GM19099 (cell line): Measurements from ENCODE around the gene GALNT18.

Source experiments
- POLR2A ChIP-seq: IDR thresholded peaks from 3 replicates; pipeline ENCODE4 v1.6.1; 2011; ENCODE audit warnings: low read depth; ENCODE audit not compliant: insufficient read length; ENCODE audit errors: extremely low read depth

Gene GALNT18

DNA sequence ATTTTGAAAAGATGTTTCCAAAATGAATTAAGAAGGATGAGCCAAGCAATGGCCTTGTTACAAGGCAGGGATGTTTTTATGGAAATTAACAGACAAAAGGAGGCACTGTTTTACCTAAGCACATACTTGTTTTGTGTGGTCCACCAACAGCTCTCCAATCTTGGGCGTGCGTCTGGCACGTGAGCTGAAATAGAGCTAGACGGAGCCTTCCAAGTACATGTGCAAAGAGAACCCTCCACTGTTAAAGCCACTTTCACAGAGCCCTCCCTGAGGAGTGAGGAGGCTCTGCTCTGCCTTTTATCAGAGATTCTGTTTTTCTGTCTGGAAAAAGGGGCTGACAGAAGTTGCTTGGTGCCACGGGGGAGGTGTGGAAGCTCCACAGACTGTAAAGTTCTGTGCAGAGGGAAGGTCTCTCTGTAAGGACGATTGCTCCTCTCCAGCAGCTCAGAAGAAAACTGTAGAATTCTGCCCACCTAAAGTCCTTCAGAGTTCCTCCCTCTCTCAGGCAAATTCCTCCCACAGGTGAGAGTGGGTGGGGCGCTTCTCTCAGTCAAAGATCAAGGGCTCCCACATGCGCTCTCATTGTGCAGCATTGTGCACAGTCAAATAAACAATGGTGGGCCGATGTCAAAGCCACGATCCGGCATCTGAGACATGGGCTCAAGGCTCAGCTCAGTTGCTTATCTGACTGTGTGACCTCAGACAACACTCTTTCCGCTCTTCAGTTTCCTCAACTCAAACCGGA, 176.2 kb downstream of the GALNT18 start:
- TF ChIP-seq POLR2A, result no peak

DNA sequence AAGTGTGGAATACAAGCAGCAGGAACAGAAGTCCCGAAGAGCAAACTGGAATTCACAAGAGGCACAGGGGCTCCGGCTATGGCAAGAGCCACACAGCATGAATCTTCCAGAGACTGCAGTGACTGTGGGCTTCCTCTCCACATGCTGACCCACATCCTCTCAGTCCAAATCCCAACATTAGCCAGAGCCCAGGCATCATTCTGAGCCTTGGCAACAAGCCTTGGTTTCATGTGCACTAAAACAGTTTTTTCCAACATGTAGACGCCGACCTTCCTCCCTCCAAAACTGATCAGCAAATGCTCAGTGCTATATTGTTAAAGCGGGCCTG, 177.0 kb downstream of the GALNT18 start:
- no peak for TF ChIP-seq POLR2A

DNA sequence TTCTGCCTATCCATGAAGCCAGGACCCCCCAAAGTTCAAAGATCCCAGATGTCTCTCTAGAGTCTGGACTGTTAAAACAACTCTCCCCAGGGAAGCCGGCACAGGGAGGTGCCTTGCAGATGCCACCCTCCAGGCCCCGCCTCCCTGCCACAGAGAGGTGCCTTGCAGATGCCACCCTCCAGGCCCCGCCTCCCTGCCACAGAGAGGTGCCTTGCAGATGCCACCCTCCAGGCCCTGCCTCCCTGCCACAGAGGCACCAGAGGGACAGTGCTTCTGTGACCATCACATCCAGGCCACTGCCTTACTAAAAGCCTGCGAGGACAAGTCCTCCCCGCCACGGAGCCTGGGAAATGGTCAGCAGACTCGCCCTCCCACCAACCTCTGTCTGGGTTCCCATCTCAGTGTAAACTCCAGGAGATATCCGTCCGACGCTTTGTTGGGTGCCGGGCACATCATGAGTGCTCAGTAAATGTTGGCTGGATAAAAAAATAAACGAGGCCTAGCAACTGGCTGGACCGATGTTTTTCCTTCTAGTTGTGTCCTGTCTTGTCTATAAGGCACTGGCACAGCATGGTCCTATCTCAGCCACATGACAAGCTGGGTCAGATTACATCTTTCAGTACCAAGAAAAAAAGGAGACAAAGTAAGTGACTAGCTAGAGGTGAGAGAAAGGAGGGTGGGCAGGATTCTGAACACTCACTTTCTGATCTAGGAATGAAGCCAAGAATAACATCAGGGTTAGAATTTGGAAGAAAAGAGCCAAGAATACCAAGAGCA, 177.6 kb downstream of the GALNT18 start:
- TF ChIP-seq POLR2A, result no peak

DNA sequence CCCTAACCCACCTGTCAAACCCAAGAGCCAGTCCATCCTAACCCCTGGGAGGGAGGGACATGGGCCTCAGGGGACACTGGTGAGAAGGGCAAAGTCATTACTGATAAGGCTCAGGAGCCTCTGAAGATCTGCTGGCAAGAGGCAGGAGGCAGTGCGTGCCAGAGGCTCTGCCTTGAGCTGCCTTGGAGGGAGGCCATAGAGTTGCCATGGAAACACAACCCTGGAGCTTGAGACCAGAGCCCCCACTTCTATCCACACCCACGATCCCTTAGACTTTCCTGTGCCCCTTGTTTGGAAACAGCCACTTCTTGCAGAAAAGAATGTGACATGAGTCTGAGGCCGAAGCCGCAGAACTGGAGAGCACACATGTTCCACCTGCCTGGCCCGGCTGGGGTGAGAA, 179.0 kb downstream of the GALNT18 start:
- no peak for TF ChIP-seq POLR2A

DNA sequence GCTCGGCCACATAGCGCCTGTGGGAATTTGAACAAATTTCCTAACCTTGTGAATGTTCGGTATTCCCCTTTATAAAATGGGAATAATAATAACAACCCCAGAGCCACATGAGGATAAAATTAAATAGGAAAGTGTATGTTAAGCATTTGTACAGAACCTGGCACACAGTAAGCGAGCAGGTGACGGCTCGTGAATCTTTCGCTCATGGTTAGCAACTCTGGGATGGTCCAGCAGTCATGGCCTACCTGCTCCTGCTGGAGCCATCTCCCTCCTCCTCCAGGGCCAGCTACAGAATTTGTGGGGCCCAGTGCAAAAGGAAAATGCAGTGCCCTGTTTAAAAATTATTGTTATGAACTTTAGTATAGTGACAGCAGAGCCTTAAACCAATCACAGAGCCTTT, 180.3 kb downstream of the GALNT18 start:
- no peak for TF ChIP-seq POLR2A

DNA sequence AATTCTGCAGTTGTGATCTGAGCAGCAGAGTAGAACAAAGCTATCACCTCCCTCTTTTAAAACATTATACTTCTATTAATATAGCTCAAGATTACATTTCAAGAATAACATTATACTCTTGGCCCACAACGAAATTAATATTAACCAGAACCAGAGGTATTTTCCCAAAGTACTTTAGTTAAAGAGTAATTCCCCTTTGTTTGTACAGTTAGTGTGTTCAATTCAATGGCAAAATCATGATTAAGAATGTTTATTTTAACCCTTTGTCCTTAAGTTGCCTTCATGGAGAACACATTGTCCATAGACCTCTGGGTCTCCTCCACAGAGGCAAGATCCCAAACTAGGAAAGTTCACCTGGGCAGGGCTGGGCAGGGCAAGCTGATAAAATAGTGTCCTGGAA, 180.7 kb downstream of the GALNT18 start:
- no peak for TF ChIP-seq POLR2A

DNA sequence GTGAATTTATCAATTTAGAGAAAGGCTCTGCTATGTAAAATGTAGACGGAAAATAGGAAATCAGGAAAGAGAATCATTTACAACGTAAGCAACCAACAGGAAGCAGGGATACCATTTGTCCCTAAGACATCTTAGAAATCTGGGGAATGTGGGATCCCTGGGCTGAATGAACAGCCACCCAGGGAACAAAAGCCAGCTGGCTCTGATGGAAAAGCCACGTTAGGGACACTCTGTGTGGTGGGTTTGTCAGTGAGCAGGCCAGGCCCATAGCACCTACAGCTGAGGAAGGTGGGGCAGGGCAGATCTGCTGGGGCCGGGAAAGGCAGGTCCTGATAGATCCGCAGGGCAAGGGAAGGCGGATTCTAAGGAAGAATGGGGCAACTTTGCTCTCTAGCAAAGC, 181.7 kb downstream of the GALNT18 start:
- TF ChIP-seq POLR2A, result no peak

DNA sequence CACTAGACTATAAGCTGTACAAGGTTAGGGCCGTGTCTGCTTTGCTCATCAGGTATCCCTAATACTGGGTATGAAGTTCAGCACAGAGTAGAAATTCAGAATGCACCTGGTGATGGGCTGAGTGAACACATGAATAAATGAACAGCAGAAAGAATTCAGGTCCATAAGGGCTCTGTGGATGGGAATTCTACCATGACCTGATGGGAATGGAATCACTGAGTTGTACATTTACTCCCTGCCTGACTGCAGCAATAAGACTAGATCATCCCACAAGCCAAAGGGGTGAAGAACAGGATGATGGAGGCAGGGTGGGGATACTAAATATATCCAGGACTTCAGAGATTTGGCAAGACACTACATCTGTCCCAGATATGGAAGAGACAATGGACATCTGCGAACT, 182.2 kb downstream of the GALNT18 start:
- TF ChIP-seq POLR2A, result no peak

DNA sequence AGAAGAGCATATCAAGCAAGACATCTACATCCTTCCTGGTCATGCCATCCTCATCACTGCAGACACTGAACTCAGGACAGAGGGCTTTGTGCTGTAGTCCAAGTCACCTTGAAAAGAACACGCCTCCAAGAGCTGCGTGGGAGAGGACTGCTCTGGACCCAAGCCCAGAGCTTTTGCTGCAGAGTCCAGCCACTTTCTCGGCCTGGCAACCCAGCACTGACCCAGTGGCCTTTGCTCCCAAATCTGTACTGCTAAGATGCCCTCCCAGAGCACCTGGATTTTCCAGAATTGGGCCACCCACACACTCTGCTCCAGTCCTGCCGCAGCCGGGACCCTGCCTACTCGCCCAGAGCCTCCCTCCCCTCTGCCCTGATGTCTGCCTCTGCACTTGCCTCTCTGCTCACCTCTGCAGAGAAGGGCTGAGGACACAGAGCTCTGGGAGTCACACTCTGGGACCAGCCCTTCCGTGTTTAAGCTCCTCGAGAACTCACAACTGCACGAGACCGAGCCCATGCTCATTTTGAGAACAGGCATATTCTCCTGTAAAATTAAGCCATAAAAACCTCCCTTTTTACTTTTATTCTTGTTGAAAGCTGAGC, 185.0 kb downstream of the GALNT18 start:
- no peak for TF ChIP-seq POLR2A

DNA sequence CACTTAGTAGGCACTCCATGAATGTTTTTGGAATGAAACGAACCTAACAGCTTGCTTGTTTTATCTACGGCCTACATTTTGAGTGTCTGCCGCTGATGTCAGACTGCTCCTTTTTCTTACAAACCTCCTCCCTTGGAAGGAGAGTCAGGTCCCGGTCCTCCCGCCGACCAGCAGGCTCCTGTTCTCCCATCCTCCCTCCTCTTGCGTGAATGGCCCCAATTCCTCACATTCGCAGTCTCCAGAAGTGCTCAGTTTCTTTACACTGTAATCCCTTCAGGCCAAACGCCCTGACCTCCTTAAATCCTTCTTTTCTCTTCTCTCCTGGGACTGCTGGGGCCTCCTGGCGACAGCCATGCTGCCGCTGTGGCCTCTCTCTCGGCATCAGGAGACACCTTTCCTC, 186.2 kb downstream of the GALNT18 start:
- TF ChIP-seq POLR2A, result no peak

DNA sequence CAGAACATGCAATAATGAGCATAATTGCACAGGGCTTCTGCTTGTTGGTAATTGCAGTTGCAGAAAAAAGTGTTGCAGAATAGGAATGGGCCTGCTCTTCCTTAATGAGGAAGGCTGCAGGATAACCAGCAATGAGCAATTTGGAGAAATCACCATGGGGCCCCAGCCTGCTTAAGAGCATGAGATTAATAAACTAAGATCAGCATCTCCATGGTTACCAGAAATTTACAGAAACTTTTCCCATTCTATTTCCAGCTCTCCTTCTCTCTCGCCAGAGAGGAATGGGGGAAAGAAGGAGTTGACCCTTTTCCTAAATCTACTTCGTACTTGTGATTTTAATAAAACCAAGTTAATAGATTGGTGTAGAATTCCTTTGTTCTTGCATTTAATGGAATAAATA, 187.8 kb downstream of the GALNT18 start:
- TF ChIP-seq POLR2A, result no peak

DNA sequence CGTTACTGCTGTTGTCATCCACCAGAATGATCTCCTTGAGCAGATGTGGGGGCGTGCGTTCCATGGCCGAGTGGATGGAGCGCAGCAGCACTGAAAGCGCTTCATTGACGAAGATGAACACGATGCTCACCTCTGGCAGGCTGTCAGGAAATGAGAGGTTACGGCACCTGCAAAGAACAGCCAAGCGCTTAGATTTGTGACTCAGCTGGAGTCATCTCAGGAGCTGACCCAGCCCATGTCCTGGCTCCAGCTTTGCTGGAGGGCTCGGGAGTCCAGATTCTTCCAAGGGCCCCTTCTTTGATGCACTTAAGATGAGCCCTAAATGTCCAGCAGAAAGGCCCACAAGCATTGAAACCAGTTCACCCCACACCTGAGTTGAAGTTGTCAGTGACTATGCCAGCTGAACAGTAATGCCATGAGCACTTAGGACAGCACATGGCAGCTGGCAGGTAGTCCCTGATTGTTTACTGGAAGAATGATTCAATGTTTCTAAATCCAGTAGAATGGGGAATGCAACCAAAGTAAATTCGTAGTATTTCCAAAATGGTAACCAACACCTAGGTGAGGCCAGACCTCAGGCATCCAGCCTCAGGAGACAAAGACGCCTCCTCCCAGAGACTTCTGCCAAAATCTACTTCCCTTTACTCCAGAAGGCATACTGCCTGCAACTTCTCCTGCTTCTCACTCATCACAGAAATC, 189.0 kb downstream of the GALNT18 start:
- TF ChIP-seq POLR2A, result no peak

DNA sequence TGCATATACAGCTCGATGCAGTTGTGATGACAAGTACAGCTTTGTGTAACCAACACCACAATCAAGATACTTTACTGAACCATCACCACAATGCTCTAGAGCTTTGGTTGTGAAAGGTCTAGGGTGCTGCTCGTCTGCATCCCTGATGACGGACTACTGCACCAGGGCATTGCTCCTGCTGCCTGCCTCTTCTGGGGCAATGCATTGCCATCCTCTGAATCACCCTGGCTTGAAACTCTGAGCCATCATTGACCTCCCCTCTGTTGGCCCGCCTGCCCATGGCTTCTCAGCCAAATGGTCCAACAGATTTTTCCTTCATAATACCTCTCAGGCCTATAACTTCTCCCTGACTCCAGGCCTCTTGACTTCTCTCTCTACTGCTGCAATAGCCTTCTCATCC, 191.4 kb downstream of the GALNT18 start:
- TF ChIP-seq POLR2A, result no peak

DNA sequence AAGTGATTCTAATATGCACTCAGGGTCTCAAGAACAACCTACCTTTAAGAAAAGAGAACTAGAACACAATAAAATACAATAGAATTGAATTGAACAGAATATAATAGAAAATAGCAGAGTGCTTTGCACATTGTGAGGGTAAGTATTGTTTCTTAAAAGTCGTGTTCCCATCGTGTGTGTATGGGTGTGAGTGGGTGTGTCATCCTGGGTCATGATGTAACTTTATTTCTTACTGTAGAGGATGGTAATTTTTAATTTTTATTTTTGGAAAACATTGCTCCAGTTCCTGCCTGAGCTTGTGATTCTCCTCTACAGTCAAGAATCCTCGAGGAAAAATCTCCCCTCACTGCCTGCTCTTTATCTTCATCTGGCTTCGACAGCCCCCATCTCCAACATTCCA, 193.1 kb downstream of the GALNT18 start:
- no peak for TF ChIP-seq POLR2A

DNA sequence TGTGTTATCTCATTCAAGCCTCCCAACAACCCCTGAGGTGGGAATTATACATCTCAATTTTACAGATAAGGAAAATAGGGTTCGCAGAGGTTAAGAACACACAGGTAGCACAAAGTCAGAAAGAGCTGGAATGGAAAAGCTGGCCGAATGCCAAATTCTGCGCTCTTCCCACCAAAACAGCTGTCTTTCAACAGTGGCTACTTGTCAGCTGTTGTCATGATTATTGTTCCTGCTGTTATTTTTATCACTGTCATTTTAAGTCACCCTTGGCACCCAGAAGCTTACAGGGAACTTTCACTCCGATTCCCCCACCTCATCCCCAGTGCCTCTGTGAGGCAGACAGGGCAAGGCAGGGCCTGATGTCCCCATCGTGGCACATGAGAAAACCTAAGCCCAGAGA, 194.3 kb downstream of the GALNT18 start:
- no peak for TF ChIP-seq POLR2A
